GM18870 (cell line): ENCODE data around the gene SGMS2.

ENCODE experiments used
- ATAC-seq: cut with Tn5 transposase; IDR thresholded peaks from one replicate; pipeline ENCODE4 v1.9.1; 2021; ENCODE audit warnings: moderate library complexity; ENCODE audit not compliant: unreplicated experiment

Gene SGMS2

GRCh38 chr4:107828315-107829090, 3.8 kb downstream of the SGMS2 start:
- ATAC-seq: no peak

DNA sequence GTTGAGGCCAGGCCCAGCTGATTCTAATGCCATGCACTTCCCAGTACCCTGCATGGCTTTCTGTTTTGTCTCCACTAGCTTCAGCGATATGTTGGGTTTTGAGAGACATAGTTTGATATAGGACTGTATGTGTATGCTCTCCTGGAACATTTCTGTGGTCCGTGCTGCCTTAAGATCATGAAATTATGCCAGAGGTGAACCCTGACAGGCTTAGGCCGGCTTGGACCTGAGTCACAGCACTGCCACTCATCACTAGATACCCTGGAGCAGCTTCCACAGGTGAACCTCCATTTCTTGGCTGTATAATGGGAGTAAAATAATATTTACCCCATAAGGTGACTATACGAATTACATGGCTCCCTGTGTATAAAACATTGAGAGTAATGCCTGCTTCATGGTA, 6.4 kb downstream of the SGMS2 start:
- no peak for ATAC-seq

DNA sequence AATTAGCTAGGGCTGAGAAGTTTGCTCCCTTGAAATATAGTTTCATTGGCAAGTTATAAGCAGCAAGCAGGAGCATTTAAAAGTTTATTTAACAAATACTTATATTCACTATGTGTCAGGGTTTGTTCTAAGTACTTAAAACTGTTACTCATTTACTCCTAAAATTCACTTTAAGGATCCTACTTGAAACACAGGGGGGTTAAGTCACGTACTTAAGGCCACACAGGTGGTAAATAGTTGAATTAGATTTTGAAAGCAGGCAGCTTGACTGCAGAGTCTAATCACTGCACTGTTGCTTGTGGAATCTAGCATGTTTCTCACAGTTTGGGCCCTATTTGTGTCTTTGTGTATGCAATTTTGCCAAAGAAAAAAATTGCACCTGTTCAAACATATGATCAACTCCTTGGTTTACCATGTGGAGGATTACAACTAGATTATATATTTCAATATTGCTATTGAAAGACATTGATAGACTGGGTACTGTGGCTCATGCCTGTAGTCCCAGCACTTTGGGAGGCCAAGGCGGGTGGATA, 7.6 kb downstream of the SGMS2 start:
- ATAC-seq: no peak

DNA sequence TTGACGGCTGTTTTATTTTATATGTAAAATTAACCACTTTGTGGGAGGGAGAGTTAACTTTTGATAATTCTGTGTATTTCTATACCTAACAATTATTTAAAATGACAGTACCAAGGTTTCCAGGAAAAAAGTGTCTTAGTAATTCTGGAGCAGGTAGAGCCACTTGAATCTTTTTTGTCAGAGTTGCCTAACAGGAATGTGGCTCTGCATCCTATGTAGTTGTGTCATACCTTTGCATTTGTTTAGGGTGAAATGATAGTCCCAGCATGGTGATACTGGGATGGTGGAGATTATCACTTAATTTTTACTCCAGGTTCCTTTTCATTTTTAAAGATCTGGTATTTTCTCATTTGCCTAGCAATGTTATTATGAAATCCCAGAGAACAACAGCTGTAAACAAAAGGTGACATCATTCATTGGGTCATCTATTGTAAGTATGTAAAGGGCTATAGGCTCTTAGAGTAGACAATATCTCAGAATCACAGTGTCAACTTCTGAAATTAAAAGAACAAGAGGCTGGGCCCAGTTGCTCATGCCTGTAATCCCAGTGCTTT, 9.6 kb downstream of the SGMS2 start:
- no peak for ATAC-seq

DNA sequence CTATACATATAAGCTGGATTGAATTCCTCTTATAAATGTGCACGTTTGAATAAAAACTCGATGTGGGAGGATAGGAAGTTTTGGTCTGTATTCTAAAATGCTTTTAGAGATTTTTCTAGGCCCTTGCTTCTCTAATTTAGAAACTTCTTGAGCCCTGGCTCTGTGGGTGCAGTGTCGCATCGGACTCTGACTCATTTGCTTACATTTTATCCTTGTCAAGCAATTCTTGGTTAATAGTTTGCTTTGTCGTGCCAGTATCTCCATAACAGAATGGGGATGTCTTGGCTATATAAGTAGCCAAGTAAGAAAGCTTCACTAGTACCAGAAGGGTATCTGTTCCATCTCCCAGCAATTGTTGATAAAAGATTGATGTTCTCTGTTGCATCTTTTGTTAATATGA, 10.7 kb downstream of the SGMS2 start:
- ATAC-seq: no peak

DNA sequence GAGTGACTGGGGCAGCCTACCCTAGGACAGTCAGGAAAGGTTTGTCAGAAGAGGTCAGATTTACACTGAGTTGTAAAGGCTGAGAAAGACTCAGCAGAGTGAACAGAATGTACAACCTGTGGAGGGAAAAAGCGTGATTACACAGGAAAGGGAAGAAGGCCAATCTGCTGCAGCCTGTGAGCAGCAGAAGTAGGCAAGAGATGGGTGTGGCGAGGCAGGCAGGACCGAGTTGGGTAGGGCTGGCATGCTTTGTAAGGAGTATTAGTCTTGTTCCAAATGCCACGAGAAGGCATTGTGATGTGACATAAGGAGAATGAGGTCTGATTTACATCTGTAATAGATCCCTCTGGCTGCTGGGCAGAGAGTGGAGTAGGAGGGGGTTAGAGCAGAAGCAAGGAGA, 12.6 kb downstream of the SGMS2 start:
- ATAC-seq: no peak

GRCh38 chr4:107837776-107838618, 13.3 kb downstream of the SGMS2 start:
- ATAC-seq: no peak

DNA sequence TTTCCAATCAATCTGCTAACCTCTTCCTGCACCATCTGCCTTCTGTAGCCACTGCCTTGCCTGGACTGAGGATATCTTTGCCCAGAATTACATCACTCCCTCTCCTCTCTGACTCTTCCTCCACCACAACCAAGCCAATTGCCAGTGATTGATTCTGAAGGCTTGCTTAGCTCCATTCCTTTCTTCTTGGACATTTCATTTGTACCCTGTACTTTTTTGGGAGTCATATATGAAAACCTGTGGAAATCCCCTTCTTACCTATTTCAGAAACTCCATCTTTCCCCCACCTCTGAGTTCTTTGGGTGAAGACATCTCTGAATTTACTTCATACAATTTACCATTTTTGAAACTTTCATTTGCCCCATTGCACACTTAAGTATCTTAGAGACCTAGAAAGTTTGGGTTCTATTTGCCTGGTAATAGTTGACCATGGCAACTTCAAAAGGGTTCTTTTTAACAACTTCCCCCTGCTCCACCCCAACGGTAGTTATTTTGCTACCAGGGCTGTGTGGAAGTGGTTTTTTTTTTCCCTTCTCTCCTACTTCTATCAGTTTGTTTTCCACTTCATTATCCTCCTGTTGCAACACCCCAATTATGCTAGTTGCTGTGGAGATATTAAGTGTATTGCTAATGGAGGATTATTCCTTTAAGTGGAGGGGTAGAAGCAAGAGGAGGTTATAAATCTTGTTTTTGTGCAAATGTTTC, 14.3 kb downstream of the SGMS2 start:
- no peak for ATAC-seq

DNA sequence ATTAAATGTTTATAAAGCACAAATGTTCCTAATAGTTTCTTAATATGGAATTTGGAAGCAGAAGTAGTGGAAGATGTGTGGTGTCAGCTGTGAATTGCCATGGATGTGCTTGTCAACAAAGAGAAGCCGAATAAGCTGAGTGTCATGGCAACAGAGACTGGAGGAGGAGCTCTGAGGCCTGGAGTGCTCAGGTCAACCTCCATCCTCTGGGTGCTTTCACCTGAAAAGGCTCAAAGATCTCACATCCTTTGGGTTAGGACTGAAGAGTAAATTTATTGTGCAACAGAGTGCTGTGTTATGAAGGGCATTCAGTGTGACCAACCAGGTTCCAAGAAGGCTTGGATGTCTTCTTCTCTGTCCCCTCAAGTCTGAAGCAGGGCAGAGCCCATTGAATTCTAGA, 18.7 kb downstream of the SGMS2 start:
- ATAC-seq: no peak

GRCh38 chr4:107845681-107846080, 20.9 kb downstream of the SGMS2 start:
- ATAC-seq: no peak

GRCh38 chr4:107850438-107850837, 25.7 kb downstream of the SGMS2 start:
- ATAC-seq: peak; percentile 78

DNA sequence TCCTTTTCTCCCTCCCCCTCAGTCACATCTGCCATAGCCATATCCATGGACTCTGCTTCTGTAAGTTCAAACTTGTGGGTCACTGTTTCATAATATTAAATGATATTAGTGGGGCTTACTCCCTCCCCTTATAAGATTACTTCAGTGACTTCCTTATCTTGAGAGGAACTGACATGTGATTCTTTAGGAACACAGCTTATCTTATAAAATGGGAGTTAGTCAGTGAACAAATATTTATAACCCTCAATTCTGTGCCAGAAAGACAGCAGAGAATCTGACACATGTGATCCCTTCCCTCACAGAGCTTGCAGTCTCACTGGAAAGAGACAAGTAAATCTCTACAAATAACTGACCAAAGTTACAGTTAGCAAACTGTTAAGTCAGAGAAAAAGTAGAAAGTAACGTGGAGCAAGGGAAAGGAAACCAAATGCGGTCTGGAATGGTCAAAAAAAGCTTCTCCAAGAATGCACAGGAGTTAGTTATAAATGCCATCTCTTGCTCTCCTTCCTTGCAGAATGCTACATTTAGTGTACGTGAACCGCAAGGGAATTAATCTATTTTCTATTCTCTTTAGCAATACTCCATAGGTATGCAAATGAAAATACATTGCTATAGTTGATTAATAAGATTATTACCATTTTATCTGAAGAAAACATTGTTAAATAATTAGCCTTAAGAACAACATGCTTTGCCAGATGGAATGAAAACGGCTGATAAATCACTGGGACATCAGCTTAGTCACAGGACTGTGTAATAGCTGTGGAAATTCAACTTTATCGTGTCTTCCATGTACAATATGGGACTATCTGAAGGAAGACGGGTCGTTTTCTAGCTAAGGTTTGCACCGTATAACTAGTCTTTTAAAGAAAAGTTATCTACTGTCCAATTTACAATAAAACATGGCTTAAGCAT, 29.0 kb downstream of the SGMS2 start:
- ATAC-seq: no peak

DNA sequence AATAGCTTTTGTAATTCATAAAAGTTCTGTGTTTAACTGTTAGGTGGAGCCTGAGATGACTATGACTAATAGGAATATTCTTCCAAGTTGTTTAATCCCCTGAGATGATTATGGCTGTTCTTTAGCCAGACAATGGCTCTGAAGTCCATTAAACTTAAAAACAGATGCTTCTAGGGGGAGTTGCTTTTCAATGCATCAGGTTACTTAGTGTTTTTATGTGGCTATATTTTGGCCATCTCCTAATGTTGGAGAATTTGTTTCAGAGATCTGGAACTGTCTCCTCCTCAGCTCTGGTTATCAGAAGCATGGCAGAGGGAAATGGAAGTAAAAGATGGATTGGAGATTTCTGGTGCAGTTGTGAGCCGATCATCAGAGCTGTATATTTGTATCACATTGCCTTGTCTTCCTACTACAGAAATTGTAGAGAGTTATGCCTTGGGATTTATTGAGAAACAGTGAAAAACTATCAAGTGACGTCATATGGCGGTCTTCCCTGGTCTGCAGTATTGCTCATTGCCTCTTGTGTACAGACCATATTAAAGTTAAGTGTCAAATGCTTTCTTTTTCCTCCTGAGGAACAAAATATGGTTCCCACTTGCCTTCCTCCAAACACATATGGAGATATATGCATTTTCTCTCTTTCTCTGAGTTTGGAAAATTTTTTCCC, 29.8 kb downstream of the SGMS2 start:
- ATAC-seq: no peak

GRCh38 chr4:107855723-107856122, 31.0 kb downstream of the SGMS2 start:
- no peak for ATAC-seq

- no peak for ATAC-seq
Observed at GRCh38 chr4:107856901-107857300, 32.2 kb downstream of the SGMS2 start.

GRCh38 chr4:107857741-107858140, 33.0 kb downstream of the SGMS2 start:
- no peak for ATAC-seq

DNA sequence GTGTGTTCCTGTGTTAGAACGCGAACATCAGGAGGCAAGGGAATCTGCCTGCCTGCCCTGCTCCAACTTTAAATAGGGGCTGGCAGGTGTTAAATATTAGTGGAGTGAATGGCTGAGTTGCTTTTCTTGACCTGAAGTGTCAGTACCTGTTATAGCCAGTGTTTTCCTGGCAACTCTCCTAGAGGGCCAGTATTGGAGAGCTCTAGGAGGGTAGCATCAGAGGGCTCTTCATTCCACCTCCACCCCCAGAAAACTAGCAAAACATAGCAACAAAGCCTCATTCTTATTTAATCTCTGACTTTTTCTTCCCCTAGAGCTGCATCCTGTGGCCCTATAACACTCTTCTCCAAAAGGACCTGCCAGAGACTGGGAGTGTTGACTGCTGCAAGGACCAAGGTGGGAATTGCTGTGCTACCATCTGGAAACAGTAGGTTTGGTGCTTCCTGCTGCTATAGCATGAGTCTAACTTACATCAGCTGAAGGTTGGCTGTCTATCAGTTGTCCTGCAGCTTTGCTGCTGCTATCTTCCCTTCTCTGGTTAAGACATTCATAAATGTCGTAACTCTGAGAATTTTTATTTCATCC, 33.5 kb downstream of the SGMS2 start:
- ATAC-seq: no peak

DNA sequence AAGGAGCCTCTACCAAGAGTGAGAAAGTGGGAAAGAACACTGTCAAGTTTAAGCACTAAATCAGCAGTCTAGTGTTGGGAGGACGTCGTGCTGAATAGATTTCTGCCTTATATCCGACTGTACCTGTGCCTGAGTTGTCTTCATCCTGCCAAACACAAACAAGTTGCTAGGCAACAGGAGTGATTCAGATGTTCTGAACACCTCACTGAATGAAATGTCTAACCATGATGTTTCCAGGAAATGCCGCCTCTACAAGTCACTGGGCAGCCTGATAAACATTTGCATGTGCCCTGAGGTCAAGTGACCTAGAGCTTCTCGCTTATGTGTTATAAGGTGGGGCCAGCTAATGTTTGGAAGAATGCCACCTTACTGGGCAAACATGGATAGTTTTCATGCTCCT, 37.9 kb downstream of the SGMS2 start:
- ATAC-seq: peak; percentile 47

DNA sequence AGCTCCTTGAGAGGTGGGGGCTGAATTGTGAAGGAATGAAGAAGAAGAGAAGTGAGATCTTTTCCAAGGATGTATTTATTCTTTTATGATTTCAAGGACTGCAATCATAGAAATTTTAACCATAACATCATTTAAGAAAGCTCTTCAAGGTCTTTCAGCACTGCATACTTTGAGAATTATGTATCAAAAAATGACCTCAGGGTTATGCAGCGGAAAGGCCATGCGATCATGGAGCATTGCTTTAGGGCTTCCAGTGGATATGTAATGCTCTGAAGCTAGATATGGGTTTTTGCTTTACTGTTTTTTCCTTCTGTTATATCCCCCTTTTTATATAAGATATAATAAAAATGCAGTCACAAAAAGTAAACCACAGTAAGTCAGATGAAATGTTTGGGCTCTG, 38.7 kb downstream of the SGMS2 start:
- no peak for ATAC-seq
